CD8-positive, alpha-beta memory T cell (primary cell): ENCODE measurements around the gene ATRN. TPM values are rescaled to one million over a fixed set of nuclear protein-coding genes. Genes with fewer than 3 reads are reported as not detected.
A peak's percentile ranks its signal among the peaks of the same experiment; 100 is the strongest.

Source experiments
- CTCF ChIA-PET: fragments of 350-600 bp; sonication (Branson Sonifier 250); formaldehyde crosslinking; loops from one replicate; lab custom pipeline; 2021; ENCODE audit warnings: antibody characterized with exemption; lab: Charles Lee
- POLR2A ChIA-PET: fragments of 350-600 bp; sonication (Branson Sonifier 250); formaldehyde crosslinking; loops from one replicate; lab custom pipeline; 2021; ENCODE audit warnings: antibody characterized with exemption; lab: Charles Lee
- DNase-seq, 5 donors: peaks; one replicate each; pipeline versions ENCODE4 v3.0.0 to v3.0.0-alpha.2; 2020 to 2022; ENCODE audit warnings: mixed read lengths in 1 of 5
- H3K27ac ChIP-seq: one replicate; pipeline ENCODE4 v1.7.0; 2013; ENCODE audit warnings: low read depth, mild to moderate bottlenecking, low read length, moderate library complexity
- H3K27me3 ChIP-seq: 2 replicates; pipeline ENCODE4 v1.7.0; 2013; ENCODE audit warnings: low read length, mild to moderate bottlenecking; ENCODE audit not compliant: insufficient read depth, poor library complexity, severe bottlenecking
- H3K36me3 ChIP-seq: 2 replicates; pipeline ENCODE4 v1.7.0; 2013; ENCODE audit warnings: mild to moderate bottlenecking, low read length, moderate library complexity; ENCODE audit not compliant: insufficient read depth
- H3K4me1 ChIP-seq: 2 replicates; pipeline ENCODE4 v1.7.0; 2013; ENCODE audit warnings: mild to moderate bottlenecking, low read length, moderate library complexity; ENCODE audit not compliant: insufficient read depth
- H3K4me3 ChIP-seq: 2 replicates; pipeline ENCODE4 v1.7.0; 2013; ENCODE audit warnings: mild to moderate bottlenecking, low read length
- H3K9me3 ChIP-seq: 2 replicates; pipeline ENCODE4 v1.7.0; 2013; ENCODE audit warnings: mild to moderate bottlenecking, low read length
- H3K27ac Mint-ChIP-seq, 8 donors: one replicate each; pipeline ENCODE4 v1.8.0; 2020 to 2021; ENCODE audit warnings: mixed read lengths in 8 of 8, mild to moderate bottlenecking in 6 of 8, inconsistent platforms in 3 of 8, moderate library complexity in 3 of 8
- H3K27me3 Mint-ChIP-seq, 2 donors: one replicate each; pipeline ENCODE4 v1.8.0; 2020 to 2021; ENCODE audit warnings: mixed read lengths in 2 of 2, mild to moderate bottlenecking in 1 of 2, moderate library complexity in 1 of 2
- H3K36me3 Mint-ChIP-seq, 3 donors: one replicate each; pipeline ENCODE4 v1.8.0; 2020 to 2021; ENCODE audit warnings: mixed read lengths in 3 of 3, inconsistent platforms in 1 of 3, mild to moderate bottlenecking in 1 of 3
- H3K4me1 Mint-ChIP-seq, 3 donors: one replicate each; pipeline ENCODE4 v1.8.0; 2020 to 2021; ENCODE audit warnings: mixed read lengths in 3 of 3, inconsistent platforms in 1 of 3, mild to moderate bottlenecking in 1 of 3
- H3K4me3 Mint-ChIP-seq, 7 donors: one replicate each; pipeline ENCODE4 v1.8.0; 2020 to 2021; ENCODE audit warnings: mixed read lengths in 7 of 7, mild to moderate bottlenecking in 6 of 7, moderate library complexity in 4 of 7, inconsistent platforms in 2 of 7
- H3K9me3 Mint-ChIP-seq, 5 donors: one replicate each; pipeline ENCODE4 v1.8.0; 2020 to 2022; ENCODE audit warnings: mixed read lengths in 5 of 5, mild to moderate bottlenecking in 3 of 5, moderate library complexity in 2 of 5, inconsistent platforms in 1 of 5
- polyA plus RNA-seq: library from polyadenylated mRNA; unstranded; fragments of 300-500 nt; fragmentation: Illumina TruSeq; gene quantifications from one replicate; pipeline ENCODE4 v1.2.3, GENCODE V29; 2021
- total RNA-seq, 2 experiments: library from RNA; stranded (reverse); gene quantifications; one replicate each; pipeline ENCODE4 v1.2.3, GENCODE V29; 2021

ATRN gene
- total and polyA plus RNA-seq, 3 experiments from 2014 or later: 9.4 to 11.2 (median 10.8) TPM

- Histone ChIP-seq H3K27me3 (no peaks in the 10 kb centered on the region), H3K4me3 (no peak overlapping the region), H3K36me3 (no peaks in the 10 kb centered on the region), H3K9me3 (no peaks in the 10 kb centered on the region), H3K4me1 (no peaks in the 10 kb centered on the region), H3K27ac (no peak overlapping the region)
- Mint-ChIP-seq H3K27ac (peak overlapping the region in 1 of 8 donors; percentile 23), H3K4me3 (no peak overlapping the region), H3K27me3 (no peaks in the 10 kb centered on the region), H3K4me1 (no peaks in the 10 kb centered on the region), H3K36me3 (peaks cover 0 to 52% (median 18%) of the 10 kb centered on the region in 3 donors), H3K9me3 (no peaks in the 10 kb centered on the region)
- POLR2A ChIA-PET: no interaction called here
- CTCF ChIA-PET: no interaction called here
- DNase-seq: no peak
These were observed 89.8 kb downstream of the ATRN start for GRCh38 chr20:3560578-3560977.

- Mint-ChIP-seq H3K27ac (no peak overlapping the region), H3K36me3 (peaks cover 0 to 58% (median 16%) of the 10 kb centered on the region in 3 donors), H3K4me3 (no peak overlapping the region), H3K9me3 (no peaks in the 10 kb centered on the region), H3K4me1 (no peaks in the 10 kb centered on the region), H3K27me3 (no peaks in the 10 kb centered on the region)
- H3K9me3 ChIP-seq: no peaks in the 10 kb centered on the region
- CTCF ChIA-PET: interaction anchor here (0.6 to 1.8 kb wide), 3 partner anchors 12 to 205 kb away, joined by 3 to 6 read pairs (median 4); partner anchors contain the start of gene ADISSP
- H3K4me3 ChIP-seq: no peak overlapping the region
- no peak overlapping the region for H3K27ac ChIP-seq
- no peaks in the 10 kb centered on the region for H3K36me3 ChIP-seq
- POLR2A ChIA-PET: no interaction called here
- H3K27me3 ChIP-seq: no peaks in the 10 kb centered on the region
- DNase-seq: no peak
- H3K4me1 ChIP-seq: no peaks in the 10 kb centered on the region
These were observed 92.3 kb downstream of the ATRN start for GRCh38 chr20:3563133-3563532.

GRCh38 chr20:3563548-3564177 lies 92.8 kb downstream of the ATRN start:
- Histone ChIP-seq H3K36me3 (no peaks in the 10 kb centered on the region), H3K4me3 (no peak overlapping the region), H3K9me3 (no peaks in the 10 kb centered on the region), H3K4me1 (no peaks in the 10 kb centered on the region), H3K27ac (no peak overlapping the region), H3K27me3 (no peaks in the 10 kb centered on the region)
- H3K27me3 Mint-ChIP-seq: no peaks in the 10 kb centered on the region
- peak overlapping the region in 1 of 8 donors; percentile 17 for H3K27ac Mint-ChIP-seq
- CTCF ChIA-PET: interaction anchor here (0.6 to 1.8 kb wide), 4 partner anchors 13 to 204 kb away, joined by 3 to 6 read pairs (median 4); partner anchors contain the start of gene ADISSP
- no peak overlapping the region for H3K4me3 Mint-ChIP-seq
- POLR2A ChIA-PET: no interaction called here
- no peaks in the 10 kb centered on the region for H3K4me1 Mint-ChIP-seq
- DNase-seq: peak in 2 of 5 donors; percentile 8 to 14
- H3K9me3 Mint-ChIP-seq: no peaks in the 10 kb centered on the region
- H3K36me3 Mint-ChIP-seq: peaks cover 0 to 61% (median 16%) of the 10 kb centered on the region in 3 donors

- Mint-ChIP-seq H3K27ac (no peak overlapping the region), H3K27me3 (no peaks in the 10 kb centered on the region), H3K4me1 (no peaks in the 10 kb centered on the region), H3K9me3 (no peaks in the 10 kb centered on the region), H3K4me3 (no peak overlapping the region), H3K36me3 (peaks cover 0 to 52% (median 20%) of the 10 kb centered on the region in 3 donors)
- H3K27me3 ChIP-seq: no peaks in the 10 kb centered on the region
- no peak overlapping the region for H3K4me3 ChIP-seq
- no peak overlapping the region for H3K27ac ChIP-seq
- POLR2A ChIA-PET: no interaction called here
- no peaks in the 10 kb centered on the region for H3K36me3 ChIP-seq
- no peaks in the 10 kb centered on the region for H3K9me3 ChIP-seq
- DNase-seq: no peak
- H3K4me1 ChIP-seq: no peaks in the 10 kb centered on the region
- CTCF ChIA-PET: no interaction called here
These were observed 95.0 kb downstream of the ATRN start for GRCh38 chr20:3565851-3566250.

- no peak for DNase-seq
- H3K27ac ChIP-seq: no peak overlapping the region
- H3K9me3 ChIP-seq: no peaks in the 10 kb centered on the region
- no peaks in the 10 kb centered on the region for H3K4me1 ChIP-seq
- H3K36me3 Mint-ChIP-seq: peaks cover 0 to 54% (median 32%) of the 10 kb centered on the region in 3 donors
- no peaks in the 10 kb centered on the region for H3K4me1 Mint-ChIP-seq
- H3K9me3 Mint-ChIP-seq: no peaks in the 10 kb centered on the region
- no peaks in the 10 kb centered on the region for H3K27me3 ChIP-seq
- ChIA-PET POLR2A (no interaction called here), CTCF (no interaction called here)
- H3K27ac Mint-ChIP-seq: no peak overlapping the region
- H3K27me3 Mint-ChIP-seq: no peaks in the 10 kb centered on the region
- no peak overlapping the region for H3K4me3 Mint-ChIP-seq
- H3K36me3 ChIP-seq: peaks cover 11% of the 10 kb centered on the region
- H3K4me3 ChIP-seq: no peak overlapping the region
These were observed 101.3 kb downstream of the ATRN start for GRCh38 chr20:3572151-3572550.

- H3K4me3 Mint-ChIP-seq: no peak overlapping the region
- Histone ChIP-seq H3K4me3 (no peak overlapping the region), H3K36me3 (peaks cover 24% of the 10 kb centered on the region), H3K27me3 (no peaks in the 10 kb centered on the region), H3K4me1 (no peaks in the 10 kb centered on the region), H3K27ac (no peak overlapping the region), H3K9me3 (no peaks in the 10 kb centered on the region)
- no peaks in the 10 kb centered on the region for H3K9me3 Mint-ChIP-seq
- no peak for DNase-seq
- ChIA-PET CTCF (no interaction called here), POLR2A (interaction anchor here (0.6 kb wide), 1 partner anchor 194 kb away, joined by 7 read pairs; no protein-coding TSS in a partner anchor)
- H3K36me3 Mint-ChIP-seq: peaks cover 0 to 72% (median 35%) of the 10 kb centered on the region in 3 donors
- H3K27me3 Mint-ChIP-seq: no peaks in the 10 kb centered on the region
- H3K27ac Mint-ChIP-seq: no peak overlapping the region
- no peaks in the 10 kb centered on the region for H3K4me1 Mint-ChIP-seq
These were observed 105.5 kb downstream of the ATRN start for GRCh38 chr20:3576363-3576762.

GRCh38 chr20:3577366-3577765 lies 106.5 kb downstream of the ATRN start:
- Mint-ChIP-seq H3K4me1 (no peaks in the 10 kb centered on the region), H3K36me3 (peaks cover under 1 to 79% (median 35%) of the 10 kb centered on the region in 3 donors), H3K27me3 (no peaks in the 10 kb centered on the region), H3K9me3 (no peaks in the 10 kb centered on the region), H3K4me3 (no peak overlapping the region), H3K27ac (no peak overlapping the region)
- ChIA-PET CTCF (interaction anchor here (1.2 kb wide), 1 partner anchor 30 kb away, joined by 3 read pairs; no protein-coding TSS in a partner anchor), POLR2A (no interaction called here)
- Histone ChIP-seq H3K9me3 (no peaks in the 10 kb centered on the region), H3K4me3 (no peak overlapping the region), H3K27ac (no peak overlapping the region), H3K27me3 (no peaks in the 10 kb centered on the region), H3K36me3 (peaks cover 24% of the 10 kb centered on the region), H3K4me1 (no peaks in the 10 kb centered on the region)
- no peak for DNase-seq

GRCh38 chr20:3580412-3580811 lies 109.6 kb downstream of the ATRN start:
- Histone ChIP-seq H3K27me3 (no peaks in the 10 kb centered on the region), H3K4me1 (no peaks in the 10 kb centered on the region), H3K36me3 (peaks cover 32% of the 10 kb centered on the region), H3K4me3 (no peak overlapping the region), H3K9me3 (no peaks in the 10 kb centered on the region), H3K27ac (no peak overlapping the region)
- POLR2A ChIA-PET: no interaction called here
- H3K27ac Mint-ChIP-seq: no peak overlapping the region
- no peaks in the 10 kb centered on the region for H3K27me3 Mint-ChIP-seq
- CTCF ChIA-PET: no interaction called here
- H3K36me3 Mint-ChIP-seq: peaks cover 8 to 91% (median 42%) of the 10 kb centered on the region in 3 donors
- no peaks in the 10 kb centered on the region for H3K9me3 Mint-ChIP-seq
- no peaks in the 10 kb centered on the region for H3K4me1 Mint-ChIP-seq
- DNase-seq: no peak
- no peak overlapping the region for H3K4me3 Mint-ChIP-seq
